HG03378 (cell line): ENCODE results near the gene TRIM28.
"Not testable (repeated sequence)": the region's sequence is repeated elsewhere in the genome, so short reads cannot be mapped to it uniquely, and the experiment has no call there.

Experiments used
- ATAC-seq: cut with Tn5 transposase; IDR thresholded peaks from one replicate; pipeline ENCODE4 v1.9.1; 2021; ENCODE audit warnings: mild to moderate bottlenecking, moderate library complexity; ENCODE audit not compliant: unreplicated experiment

The TRIM28 gene

GRCh38 chr19:58518256-58519086 is 25.4 kb upstream of the TRIM28 start:
- no peak for ATAC-seq

DNA sequence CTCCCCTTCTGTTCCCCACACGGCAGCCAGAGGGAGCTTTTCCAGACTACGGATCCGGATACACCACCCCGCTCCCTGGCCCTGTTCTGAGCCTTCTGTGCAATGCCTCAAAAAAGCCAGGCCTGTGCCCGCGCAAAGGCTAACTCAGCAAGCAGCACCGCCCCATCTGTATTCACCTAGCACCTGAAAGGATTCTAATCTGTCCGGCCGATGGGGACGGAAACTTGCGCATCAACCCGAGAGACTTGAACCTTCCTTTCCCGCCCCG is 24.8 kb upstream of the TRIM28 start:
- peak; percentile 19 for ATAC-seq

- ATAC-seq: peak; percentile 81
These were observed 24.3 kb upstream of the TRIM28 start, which contains the start of gene ZBTB45 for GRCh38 chr19:58519355-58520256. Gene ZBTB45 (minus strand): TSS chr19:58519810. CDS start chr19:58517673, 2,137 bp downstream.

GRCh38 chr19:58520257-58520599 is 23.6 kb upstream of the TRIM28 start:
- peak; percentile 3 for ATAC-seq

DNA sequence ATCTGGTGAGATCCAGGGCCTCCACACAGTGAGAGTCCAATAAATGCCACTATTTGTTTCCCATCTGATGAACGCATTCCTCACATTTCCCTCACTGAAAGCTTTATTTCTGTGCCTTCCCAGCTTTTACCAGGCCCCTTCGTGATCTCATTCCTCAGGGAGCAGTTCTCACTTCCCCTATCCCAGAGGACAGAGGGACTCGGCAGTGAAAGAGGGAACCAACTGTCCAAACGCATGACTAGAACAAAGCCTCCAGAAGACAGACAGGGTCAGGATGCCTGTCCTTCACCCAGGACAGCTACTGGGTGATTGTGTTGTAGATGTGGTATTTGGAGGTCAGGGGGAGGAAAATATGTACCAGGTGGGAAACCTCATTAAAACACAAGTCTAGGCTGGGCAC is 22.2 kb upstream of the TRIM28 start:
- ATAC-seq: no peak

DNA sequence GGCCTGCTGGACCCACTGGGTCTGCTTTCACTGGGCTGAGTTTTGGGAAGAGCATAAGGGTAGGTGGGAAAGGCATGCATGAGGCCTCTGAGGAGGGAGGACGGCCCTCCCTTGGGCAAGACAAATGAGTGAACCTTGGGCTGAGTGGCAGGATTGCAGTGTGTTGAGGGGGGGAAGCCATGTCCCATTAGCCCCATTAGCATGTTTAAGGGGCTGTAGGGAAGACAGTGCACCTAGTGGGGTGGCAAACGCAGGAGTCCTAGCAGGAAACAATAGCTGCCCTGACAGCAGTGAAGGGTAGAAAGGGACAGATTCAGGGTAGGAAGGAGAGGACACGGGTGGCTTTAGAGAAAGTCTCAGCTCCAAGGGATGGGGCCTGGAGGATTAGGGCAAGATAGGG is 21.2 kb upstream of the TRIM28 start:
- ATAC-seq: no peak

- no peak for ATAC-seq
These were observed 14.5 kb upstream of the TRIM28 start for GRCh38 chr19:58529405-58529804.

DNA sequence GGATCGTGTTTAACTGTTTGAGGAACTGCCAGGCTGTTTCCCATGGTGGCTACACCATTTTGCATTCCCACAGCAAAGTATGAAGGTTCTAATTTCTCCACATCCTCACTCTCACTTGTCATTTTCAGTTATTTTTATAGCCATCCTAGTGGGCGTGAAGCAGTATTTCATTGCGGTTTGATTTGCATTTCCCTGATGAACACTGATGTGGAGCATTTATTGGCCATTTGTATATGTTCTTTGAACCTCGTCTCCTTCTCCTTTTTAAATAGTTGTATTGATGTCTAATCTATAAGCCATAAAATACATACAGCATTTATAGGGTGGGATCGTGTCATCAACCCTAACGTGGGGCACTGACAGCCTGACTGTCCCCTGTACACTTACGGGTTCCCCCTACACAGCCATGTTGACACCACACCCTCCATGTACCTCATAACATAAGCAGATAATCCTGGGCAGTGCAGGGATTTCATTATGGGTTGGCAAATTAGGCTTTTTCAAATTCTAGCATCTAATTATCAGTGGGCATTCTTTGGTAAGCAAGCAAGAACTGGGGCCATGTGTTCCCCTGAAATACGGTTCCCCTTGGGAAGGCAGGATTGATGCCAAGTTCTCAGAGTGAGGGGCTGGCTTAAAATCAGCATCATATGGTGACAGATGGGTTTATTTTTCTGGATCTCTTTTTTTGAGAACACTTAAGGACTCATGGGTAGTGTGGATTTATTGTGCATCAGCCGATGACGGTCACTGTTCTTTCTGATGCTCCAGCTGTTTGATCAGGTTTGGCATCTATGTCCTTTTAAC is 12.6 kb upstream of the TRIM28 start:
- ATAC-seq: no peak

- no peak for ATAC-seq
These were observed 8.0 kb upstream of the TRIM28 start for GRCh38 chr19:58535857-58536256.

GRCh38 chr19:58536852-58537798 is 6.7 kb upstream of the TRIM28 start:
- ATAC-seq: no peak

DNA sequence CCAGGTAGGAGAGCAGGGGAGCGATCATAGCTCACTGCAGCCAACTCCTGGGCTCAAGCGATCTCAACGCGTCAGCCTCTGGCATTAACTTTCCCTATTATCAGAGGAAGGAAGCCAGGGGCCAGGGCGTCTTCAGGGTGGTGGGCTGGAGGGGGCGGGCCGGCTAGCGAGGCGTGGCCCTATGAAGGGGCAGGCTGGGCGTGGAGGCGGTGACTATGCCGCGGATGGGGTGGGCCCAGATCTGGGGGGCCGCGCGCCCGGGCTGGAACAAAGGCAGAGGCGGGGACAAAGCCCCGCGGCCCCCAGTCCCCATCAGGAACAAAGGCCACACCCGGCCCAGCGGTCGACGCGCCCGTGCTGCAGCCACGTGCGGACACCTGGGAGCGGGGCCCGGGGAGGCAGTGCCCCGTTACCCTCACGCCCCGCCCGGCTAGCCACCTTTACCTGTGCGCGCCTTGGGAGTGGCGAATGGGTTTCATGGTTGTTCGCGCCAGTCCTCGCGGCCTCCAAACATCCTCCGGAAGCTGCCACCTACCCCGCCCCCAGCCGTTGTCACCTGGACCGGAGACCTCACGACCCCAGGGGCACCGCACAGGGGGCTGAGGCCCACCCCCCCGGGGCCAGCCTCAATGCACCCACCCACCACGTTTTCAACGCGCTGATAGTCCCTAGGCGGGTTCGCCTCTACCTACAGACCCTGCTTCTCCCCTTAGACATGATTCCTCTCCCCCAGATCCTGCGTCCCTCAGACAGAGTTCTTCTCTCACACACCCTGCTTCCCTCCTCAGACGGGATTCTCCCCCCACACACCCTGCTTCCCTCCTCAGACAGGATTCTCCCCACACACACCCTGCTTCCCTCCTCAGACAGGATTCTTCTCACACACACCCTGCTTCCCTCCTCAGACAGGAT is 5.4 kb upstream of the TRIM28 start:
- ATAC-seq: no peak

- not testable (repeated sequence) for ATAC-seq
These were observed 4.7 kb upstream of the TRIM28 start for GRCh38 chr19:58539169-58539559.

- not testable (repeated sequence) for ATAC-seq
These were observed 1.1 kb upstream of the TRIM28 start for GRCh38 chr19:58542641-58543372.

- peak; percentile 21 for ATAC-seq
These were observed 874 bp downstream of the TRIM28 start for GRCh38 chr19:58544591-58545285.

DNA sequence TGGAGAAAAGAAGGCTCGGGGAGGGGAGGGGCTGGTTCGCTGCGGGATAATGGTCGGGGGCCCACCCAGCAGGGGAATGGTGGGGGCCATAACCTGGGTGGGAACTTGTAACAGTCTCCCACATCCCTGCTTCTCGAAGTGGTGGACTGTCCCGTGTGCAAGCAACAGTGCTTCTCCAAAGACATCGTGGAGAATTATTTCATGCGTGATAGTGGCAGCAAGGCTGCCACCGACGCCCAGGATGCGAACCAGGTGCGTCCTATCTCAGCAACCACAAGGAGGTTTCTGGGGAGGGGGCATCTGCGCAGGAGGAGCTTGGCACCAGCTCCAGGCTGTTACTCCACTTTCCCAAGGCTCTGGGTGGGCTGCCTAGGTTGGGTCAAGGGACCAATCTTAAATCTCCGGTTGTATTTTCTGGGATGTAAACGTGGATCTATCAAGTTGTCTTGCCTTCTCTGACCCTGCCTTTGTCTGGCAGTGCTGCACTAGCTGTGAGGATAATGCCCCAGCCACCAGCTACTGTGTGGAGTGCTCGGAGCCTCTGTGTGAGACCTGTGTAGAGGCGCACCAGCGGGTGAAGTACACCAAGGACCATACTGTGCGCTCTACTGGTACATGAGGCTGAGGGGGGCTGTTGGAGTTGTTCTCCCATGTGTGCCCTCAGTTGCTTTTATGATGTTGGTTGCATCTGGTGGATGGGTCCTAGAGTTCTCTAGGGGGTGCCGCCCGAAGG is 1.6 kb downstream of the TRIM28 start:
- ATAC-seq: no peak

DNA sequence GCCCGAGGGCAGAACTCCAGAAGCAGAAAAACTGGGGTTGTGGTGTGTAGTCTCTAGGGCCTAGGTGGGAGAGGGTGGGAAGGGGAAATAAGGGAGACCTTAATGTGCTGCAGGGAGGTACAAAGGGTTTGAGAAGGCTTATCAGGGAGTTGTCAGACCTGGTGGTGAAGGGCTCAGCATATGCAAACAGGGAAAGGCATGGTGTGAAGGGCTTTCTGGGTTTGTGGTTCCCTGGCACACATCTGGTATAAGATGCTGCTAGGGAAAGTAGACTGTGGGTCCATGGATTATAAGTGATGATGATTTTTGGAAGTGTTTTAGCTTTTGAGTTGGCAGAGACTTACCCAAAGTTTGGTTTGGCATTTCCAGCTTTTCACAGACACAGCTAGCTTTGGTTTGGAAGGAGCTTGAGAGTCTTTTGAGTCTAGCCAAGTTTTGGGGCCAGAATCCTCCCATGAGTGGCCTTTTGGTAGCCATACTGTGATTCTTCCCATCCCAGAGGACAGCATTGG is 2.2 kb downstream of the TRIM28 start:
- ATAC-seq: no peak
